Hepatocyte (in vitro differentiated cells): ENCODE results near the gene CORO7. TPM values are rescaled to one million over a fixed set of nuclear protein-coding genes. Genes with fewer than 3 reads are reported as not detected.
A peak's percentile ranks its signal among the peaks of the same experiment; 100 is the strongest.

Source experiments
- DNase-seq: peaks from one replicate; pipeline ENCODE4 v3.0.0-alpha.2; 2016; ENCODE audit warnings: low spot score
- H2AFZ ChIP-seq: fragments of 200-600 bp; sonication (generic); 2 replicates; pipeline ENCODE4 v1.6.0; 2016; ENCODE audit warnings: antibody characterized with exemption, mild to moderate bottlenecking
- H3K27ac ChIP-seq: fragments of 200-600 bp; sonication (generic); 2 replicates; pipeline ENCODE4 v1.5.1; 2016; ENCODE audit warnings: mild to moderate bottlenecking
- H3K27me3 ChIP-seq: fragments of 200-600 bp; sonication (generic); 2 replicates; pipeline ENCODE4 v1.6.1; 2016
- H3K36me3 ChIP-seq: fragments of 200-600 bp; sonication (generic); replicated peaks from 2 replicates; pipeline ENCODE4 v1.5.1; 2016; ENCODE audit warnings: low read depth; ENCODE audit not compliant: insufficient read depth
- H3K4me1 ChIP-seq: fragments of 200-600 bp; sonication (generic); 2 replicates; pipeline ENCODE4 v1.5.1; 2016; ENCODE audit warnings: mild to moderate bottlenecking, moderate library complexity; ENCODE audit not compliant: insufficient read depth
- H3K4me2 ChIP-seq: fragments of 200-600 bp; sonication (generic); 2 replicates; pipeline ENCODE4 v1.6.0; 2016
- H3K4me3 ChIP-seq: fragments of 200-600 bp; sonication (generic); 2 replicates; pipeline ENCODE4 v1.5.1; 2016; ENCODE audit warnings: mild to moderate bottlenecking
- H3K79me2 ChIP-seq: fragments of 200-600 bp; sonication (generic); 2 replicates; pipeline ENCODE4 v1.6.0; 2017; ENCODE audit warnings: mild to moderate bottlenecking
- H3K9me2 ChIP-seq: fragments of 200-600 bp; sonication (generic); replicated peaks from 2 replicates; pipeline ENCODE4 v1.6.0; 2017; ENCODE audit warnings: mild to moderate bottlenecking; ENCODE audit not compliant: insufficient read depth
- H3K9me3 ChIP-seq: fragments of 200-600 bp; sonication (generic); 2 replicates; pipeline ENCODE4 v1.5.1; 2016; ENCODE audit warnings: low read depth, mild to moderate bottlenecking
- H4K20me1 ChIP-seq: fragments of 200-600 bp; sonication (generic); 2 replicates; pipeline ENCODE4 v1.6.0; 2016; ENCODE audit warnings: mild to moderate bottlenecking; ENCODE audit not compliant: insufficient read depth, poor library complexity, severe bottlenecking
- EZH2 ChIP-seq: fragments of 200-600 bp; sonication (generic); IDR thresholded peaks from 2 replicates; pipeline ENCODE4 v1.6.1; 2016; ENCODE audit warnings: antibody characterized with exemption, mild to moderate bottlenecking, borderline replicate concordance
- EZH2phosphoT487 ChIP-seq: fragments of 200-600 bp; sonication (generic); IDR thresholded peaks from one replicate; pipeline ENCODE4 v1.6.1; 2018; ENCODE audit warnings: antibody characterized with exemption, mild to moderate bottlenecking, low read depth, moderate library complexity; ENCODE audit not compliant: unreplicated experiment, severe bottlenecking
- WGBS: methylation state at CpG from one replicate; pipeline ENCODE4 v1.1.6; 2016; ENCODE audit warnings: low lambda C conversion rate; ENCODE audit errors: missing lambda C conversion rate; 5-methylcytosine and 5-hydroxymethylcytosine counted together
- polyA plus RNA-seq: library from polyadenylated mRNA; unstranded; fragments of >200 nt; fragmentation: Nextera tagmentation; extraction: Ambion mirVana; gene quantifications from 2 replicates; pipeline ENCODE4 v1.2.1, GENCODE V29; 2016
- total RNA-seq: library from RNA; depleted of rRNA; stranded (reverse); fragments of >200 nt; gene quantifications from 2 replicates; pipeline ENCODE4 v1.2.3, GENCODE V29; 2014
- TF ChIP-seq, protein P1 (sequence below): fragments of 200-600 bp; sonication (generic); IDR thresholded peaks from 2 replicates; pipeline ENCODE4 v1.5.1; 2016; ENCODE audit warnings: antibody characterized with exemption, mild to moderate bottlenecking; ENCODE audit not compliant: poor library complexity

Gene CORO7
- total and polyA plus RNA-seq, 2 experiments from 2014 or later: 18.2 to 33.3 TPM

DNA sequence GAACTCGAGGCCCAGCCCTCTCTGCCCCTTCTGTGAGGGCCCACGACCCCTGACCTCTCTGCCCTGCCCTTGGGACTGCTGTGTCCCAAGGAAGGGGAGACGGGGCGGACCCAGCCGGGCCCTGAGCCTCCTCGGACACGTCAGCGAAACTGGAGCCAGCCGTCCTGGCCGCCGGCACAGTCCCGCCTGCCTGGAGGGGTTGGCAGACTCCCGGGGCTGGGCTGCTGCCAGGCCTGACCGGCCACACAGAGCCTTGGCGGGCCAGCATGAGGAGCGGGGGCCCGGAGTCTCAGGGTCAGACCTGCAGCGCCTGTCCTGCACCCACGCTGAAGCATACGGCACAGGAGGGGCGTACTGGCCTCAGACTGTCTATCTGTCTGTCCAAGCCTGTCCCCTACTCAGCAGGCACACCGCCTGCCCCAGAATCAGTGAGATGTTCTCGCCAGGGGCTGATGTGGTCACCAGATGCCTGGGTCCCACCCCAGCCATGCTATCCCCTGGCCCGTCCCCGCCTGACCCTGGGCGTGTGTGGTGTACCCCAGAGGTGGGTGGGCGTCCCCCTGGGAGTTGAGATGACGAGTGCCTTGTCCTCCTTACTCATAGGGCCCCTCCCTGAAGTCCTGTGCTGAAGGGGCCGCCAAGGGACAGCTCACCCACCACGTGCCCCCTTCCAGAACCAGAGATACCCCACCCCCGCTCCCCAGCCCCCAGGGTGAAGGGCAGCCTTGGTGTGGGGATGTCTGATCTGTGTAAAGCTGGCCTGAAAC, 40.1 kb downstream of the CORO7 start:
- Histone ChIP-seq H3K36me3 (no peaks in the 10 kb centered on the region), H4K20me1 (peaks cover 44% of the 10 kb centered on the region), H3K9me2 (no peaks in the 10 kb centered on the region), H3K4me2 (peak overlapping the region; percentile 66), H3K4me1 (peaks cover 51% of the 10 kb centered on the region), H3K27me3 (no peaks in the 10 kb centered on the region), H3K27ac (peak overlapping the region; percentile 95), H2AFZ (no peak overlapping the region), H3K79me2 (peaks cover 59% of the 10 kb centered on the region), H3K4me3 (no peak overlapping the region), H3K9me3 (no peaks in the 10 kb centered on the region)
- 74% methylated on average over 23 of the region's 31 CpGs for WGBS
- peak; percentile 56 for DNase-seq
- TF ChIP-seq, protein P1, sequence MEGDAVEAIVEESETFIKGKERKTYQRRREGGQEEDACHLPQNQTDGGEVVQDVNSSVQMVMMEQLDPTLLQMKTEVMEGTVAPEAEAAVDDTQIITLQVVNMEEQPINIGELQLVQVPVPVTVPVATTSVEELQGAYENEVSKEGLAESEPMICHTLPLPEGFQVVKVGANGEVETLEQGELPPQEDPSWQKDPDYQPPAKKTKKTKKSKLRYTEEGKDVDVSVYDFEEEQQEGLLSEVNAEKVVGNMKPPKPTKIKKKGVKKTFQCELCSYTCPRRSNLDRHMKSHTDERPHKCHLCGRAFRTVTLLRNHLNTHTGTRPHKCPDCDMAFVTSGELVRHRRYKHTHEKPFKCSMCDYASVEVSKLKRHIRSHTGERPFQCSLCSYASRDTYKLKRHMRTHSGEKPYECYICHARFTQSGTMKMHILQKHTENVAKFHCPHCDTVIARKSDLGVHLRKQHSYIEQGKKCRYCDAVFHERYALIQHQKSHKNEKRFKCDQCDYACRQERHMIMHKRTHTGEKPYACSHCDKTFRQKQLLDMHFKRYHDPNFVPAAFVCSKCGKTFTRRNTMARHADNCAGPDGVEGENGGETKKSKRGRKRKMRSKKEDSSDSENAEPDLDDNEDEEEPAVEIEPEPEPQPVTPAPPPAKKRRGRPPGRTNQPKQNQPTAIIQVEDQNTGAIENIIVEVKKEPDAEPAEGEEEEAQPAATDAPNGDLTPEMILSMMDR: no peak
- no peak for TF ChIP-seq EZH2phosphoT487
- no peak for TF ChIP-seq EZH2

DNA sequence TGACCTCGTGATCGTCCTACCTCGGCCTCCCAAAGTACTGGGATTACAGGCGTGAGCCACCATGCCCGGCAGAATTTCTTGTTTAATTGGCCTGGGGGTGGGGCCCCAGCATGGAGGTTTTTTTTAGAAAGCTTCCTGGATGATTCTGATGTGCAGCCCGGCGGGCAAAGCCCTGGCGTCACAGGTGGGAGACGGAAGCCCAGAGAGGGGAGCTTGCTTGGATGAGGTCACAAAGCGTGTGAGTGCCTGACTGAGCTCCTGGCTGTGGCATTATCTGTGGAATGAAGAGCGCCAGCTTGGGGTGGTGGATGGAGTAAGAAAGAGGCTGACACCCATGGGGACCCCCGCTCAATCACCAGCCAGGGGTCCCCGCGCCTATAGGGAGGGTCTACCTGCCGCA, 40.7 kb downstream of the CORO7 start:
- peaks cover 59% of the 10 kb centered on the region for H3K79me2 ChIP-seq

GRCh38 chr16:4373909-4374742, 42.3 kb downstream of the CORO7 start:
- Histone ChIP-seq H4K20me1 (peaks cover 27% of the 10 kb centered on the region), H3K27ac (peak overlapping the region; percentile 95), H3K9me2 (no peaks in the 10 kb centered on the region), H3K79me2 (peaks cover 59% of the 10 kb centered on the region), H3K4me3 (peak overlapping the region; percentile 34), H3K4me1 (peaks cover 57% of the 10 kb centered on the region), H3K4me2 (peak overlapping the region; percentile 97), H3K36me3 (no peaks in the 10 kb centered on the region), H2AFZ (no peak overlapping the region), H3K9me3 (no peaks in the 10 kb centered on the region), H3K27me3 (no peaks in the 10 kb centered on the region)
- WGBS: 17% methylated on average over 28 of the region's 30 CpGs
- no peak for TF ChIP-seq EZH2
- TF ChIP-seq, protein P1: no peak
- no peak for TF ChIP-seq EZH2phosphoT487
- DNase-seq: peak; percentile 87

More for the DNA sequence above, 40.7 kb downstream of the CORO7 start:
- Histone ChIP-seq H2AFZ (no peak overlapping the region), H3K27ac (peak overlapping the region; percentile 95), H3K4me2 (peak overlapping the region; percentile 66), H3K9me2 (no peaks in the 10 kb centered on the region), H3K4me3 (no peak overlapping the region), H3K9me3 (no peaks in the 10 kb centered on the region), H3K27me3 (no peaks in the 10 kb centered on the region), H3K36me3 (no peaks in the 10 kb centered on the region), H3K4me1 (peaks cover 57% of the 10 kb centered on the region), H4K20me1 (peaks cover 40% of the 10 kb centered on the region)
- no peak for DNase-seq
- TF ChIP-seq EZH2phosphoT487: no peak
- TF ChIP-seq, protein P1: no peak
- TF ChIP-seq EZH2: no peak
- 94% methylated on average over 15 of the region's 15 CpGs for WGBS
